GM12864 (cell line): Measurements from ENCODE around the gene NFIX.

Source experiments
- DNase-seq: peaks from one replicate; pipeline ENCODE4 v3.0.0-alpha.2; 2011; ENCODE audit warnings: low read depth
- H3K4me3 ChIP-seq: 2 replicates; pipeline ENCODE4 v1.5.1; 2011; ENCODE audit warnings: mild to moderate bottlenecking, low read depth, low read length, control low read depth
- TF ChIP-seq, protein P1 (sequence below): IDR thresholded peaks from 2 replicates; pipeline ENCODE4 v1.5.1; 2011; ENCODE audit warnings: low read depth, mild to moderate bottlenecking, moderate library complexity, low read length, control low read depth, inconsistent platforms; ENCODE audit errors: missing control alignments

NFIX gene

DNA sequence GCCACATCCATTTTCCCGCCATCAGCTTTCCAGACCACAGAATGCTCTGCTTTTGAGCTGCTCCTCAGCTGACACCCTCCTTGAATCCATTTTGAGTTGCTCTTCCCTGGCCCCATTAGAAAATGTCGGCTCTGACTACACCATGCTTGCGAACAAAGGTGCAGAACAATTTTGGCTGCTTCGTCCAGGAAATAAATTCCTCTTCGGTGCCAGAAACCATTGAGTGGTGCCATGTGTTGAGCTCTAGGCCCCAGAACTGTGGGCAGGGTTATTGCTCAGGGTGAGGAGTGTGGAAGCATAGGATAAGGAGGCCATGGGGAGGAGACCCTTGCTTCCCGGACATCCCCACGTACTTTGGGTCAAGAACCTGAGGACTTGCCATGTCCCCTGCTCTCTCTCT lies 52.1 kb downstream of the NFIX start:
- no peak overlapping the region for H3K4me3 ChIP-seq
- no peak for DNase-seq
- TF ChIP-seq, protein P1, sequence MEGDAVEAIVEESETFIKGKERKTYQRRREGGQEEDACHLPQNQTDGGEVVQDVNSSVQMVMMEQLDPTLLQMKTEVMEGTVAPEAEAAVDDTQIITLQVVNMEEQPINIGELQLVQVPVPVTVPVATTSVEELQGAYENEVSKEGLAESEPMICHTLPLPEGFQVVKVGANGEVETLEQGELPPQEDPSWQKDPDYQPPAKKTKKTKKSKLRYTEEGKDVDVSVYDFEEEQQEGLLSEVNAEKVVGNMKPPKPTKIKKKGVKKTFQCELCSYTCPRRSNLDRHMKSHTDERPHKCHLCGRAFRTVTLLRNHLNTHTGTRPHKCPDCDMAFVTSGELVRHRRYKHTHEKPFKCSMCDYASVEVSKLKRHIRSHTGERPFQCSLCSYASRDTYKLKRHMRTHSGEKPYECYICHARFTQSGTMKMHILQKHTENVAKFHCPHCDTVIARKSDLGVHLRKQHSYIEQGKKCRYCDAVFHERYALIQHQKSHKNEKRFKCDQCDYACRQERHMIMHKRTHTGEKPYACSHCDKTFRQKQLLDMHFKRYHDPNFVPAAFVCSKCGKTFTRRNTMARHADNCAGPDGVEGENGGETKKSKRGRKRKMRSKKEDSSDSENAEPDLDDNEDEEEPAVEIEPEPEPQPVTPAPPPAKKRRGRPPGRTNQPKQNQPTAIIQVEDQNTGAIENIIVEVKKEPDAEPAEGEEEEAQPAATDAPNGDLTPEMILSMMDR: no peak

DNA sequence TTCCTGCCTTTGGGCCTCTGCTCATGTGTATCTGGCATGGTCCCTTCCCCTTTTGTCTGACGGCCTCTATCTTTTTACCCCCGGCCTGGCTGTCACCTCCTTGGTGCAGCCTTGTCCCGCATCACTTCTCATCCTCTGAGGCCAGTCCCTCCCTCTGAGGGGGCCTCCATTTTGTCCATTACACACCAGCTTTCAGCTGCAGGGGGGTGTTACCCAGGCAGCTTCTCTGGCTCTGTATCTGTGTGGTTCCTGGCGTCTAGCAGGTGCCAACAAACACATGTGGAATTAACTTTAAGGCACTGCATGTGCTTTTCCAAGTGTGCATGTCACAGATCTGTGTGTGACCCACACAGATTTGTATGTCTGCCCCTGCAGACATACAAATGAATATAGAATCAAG lies 55.0 kb downstream of the NFIX start:
- TF ChIP-seq, protein P1: no peak
- no peak overlapping the region for H3K4me3 ChIP-seq
- no peak for DNase-seq

DNA sequence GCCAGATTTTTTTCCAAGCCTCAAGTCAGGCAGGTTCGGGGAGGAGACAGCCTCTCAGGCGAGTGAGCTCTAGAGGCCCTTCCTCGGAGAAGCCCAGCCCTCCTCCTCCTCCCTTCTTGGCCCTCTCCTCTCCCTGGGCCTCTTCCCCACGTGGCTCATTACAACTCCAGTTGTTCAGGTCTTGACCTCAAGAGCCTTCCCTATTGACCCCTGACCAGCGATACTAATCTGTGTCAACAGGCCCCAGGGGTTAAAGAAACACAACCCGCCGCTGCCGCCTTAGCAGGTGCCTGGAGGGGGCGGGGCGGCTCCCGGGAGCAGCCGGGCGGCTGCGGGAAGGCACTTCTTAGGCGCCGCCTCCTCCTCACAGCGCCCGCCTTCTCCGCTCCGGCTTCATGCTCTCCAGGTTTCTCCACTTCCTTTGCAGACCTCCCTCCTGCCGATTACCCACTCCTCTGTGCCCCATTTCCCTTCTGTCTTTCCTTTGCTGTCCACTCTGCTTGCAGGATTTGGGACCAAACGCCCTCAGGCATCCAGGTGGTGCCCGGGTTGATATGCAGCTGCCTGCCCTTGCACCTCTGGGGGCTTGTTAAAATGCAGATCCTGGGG lies 56.4 kb downstream of the NFIX start:
- H3K4me3 ChIP-seq: no peak overlapping the region
- TF ChIP-seq, protein P1: no peak
- no peak for DNase-seq

DNA sequence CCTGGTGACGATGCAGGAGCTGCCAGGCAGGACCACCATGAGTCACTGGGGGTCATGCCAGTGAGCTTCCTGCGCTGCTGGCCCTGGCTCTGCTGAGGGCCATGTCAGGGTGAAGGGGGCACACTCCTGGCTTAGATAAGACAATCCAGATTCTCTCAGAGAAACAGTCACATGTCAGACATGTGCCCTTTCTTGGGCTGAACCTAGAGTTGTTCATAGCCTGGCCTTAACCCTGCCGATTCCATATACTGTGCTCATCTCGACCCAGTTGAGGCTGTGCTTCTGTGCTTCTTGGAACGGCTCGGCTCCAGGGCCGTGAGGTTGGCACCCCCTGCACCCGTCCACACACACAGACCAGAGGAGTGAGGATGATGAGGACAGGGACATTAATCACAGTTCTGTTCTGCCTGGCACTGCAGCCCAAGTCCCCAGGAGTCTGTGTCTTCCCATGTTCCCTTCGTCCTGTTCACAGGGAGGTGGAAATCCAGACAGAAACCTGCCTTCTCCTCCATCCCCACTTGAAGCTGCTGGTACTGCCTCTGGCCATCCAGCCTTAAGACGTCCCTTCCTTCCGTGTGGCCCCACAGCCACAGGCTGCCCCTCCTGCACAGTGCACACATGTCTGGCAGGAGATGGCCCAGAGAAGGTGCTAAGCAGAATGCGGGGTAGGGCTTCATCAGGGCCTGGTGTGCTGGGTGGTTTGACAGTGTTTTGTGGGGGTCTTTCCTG lies 57.3 kb downstream of the NFIX start:
- TF ChIP-seq, protein P1: no peak
- no peak overlapping the region for H3K4me3 ChIP-seq
- no peak for DNase-seq

DNA sequence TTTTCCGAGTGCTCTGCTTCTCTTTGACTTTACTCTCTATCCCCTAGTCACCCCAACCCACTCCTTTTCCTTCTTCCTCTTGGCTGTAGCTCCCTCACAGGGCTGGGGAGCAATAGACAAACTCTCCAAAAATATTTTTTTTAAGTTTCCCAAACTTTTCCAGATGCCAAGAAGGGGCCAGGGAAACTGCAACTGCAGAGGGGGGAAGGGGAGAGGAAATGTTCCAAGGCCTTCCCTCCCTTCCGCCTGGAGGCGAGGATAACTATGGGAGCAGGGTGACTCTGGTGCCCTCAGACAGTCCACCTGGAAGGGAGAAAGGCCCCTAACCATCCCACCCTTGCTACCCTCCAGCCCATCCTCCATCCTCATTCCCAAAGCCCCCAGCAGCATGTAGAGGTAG lies 58.0 kb downstream of the NFIX start:
- DNase-seq: no peak
- TF ChIP-seq, protein P1: no peak
- no peak overlapping the region for H3K4me3 ChIP-seq

DNA sequence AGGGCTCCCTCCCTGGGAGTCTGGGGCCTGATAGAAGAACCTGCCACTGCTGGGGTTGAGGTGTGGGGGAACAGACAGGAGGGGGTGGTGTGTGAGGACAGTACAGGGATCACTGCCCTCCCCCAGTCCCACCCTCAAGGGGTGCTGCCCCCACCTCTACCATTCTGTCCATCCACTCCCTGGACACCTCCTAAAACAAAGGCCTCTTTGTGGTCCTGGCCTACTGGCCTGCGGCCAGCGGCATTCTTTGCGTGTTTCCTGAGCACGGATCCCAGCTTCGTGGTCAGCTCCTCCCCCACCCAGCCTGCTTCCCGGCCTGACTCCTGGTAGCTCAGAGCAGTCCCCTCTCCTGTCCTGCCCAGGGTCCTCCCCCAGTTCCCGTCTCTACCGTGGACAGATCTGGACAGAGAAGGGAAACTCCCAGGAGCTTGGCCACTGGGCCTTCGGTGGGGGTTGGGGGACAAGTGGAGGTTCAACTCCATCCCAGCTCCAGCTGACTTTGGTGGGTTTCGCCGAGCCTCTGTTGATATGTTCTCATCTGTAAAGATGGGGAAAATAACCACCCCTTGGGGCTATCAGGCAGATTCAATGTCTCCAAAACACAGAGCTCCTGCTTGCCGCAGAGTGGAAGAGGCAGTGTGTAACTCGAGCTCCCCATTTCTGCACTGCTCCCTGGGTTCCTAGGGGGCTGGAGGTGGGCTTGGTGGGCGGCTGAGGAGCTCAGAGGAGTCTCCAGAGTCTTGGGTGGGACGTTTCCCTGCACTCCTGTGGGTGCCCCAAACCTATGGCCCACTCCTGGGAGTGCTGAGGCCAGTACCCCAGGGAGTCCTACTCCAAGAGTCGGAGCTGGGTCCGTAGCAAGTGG lies 58.7 kb downstream of the NFIX start:
- H3K4me3 ChIP-seq: no peak overlapping the region
- TF ChIP-seq, protein P1: no peak

More for the DNA sequence above, 58.7 kb downstream of the NFIX start:
- DNase-seq: no peak
